ENCODE measurements around the gene ATP1B1.

GRCh38 chr1:169098380-169098779 is 8.1 kb upstream of the ATP1B1 start:
- TF ChIP-seq, protein P1, sequence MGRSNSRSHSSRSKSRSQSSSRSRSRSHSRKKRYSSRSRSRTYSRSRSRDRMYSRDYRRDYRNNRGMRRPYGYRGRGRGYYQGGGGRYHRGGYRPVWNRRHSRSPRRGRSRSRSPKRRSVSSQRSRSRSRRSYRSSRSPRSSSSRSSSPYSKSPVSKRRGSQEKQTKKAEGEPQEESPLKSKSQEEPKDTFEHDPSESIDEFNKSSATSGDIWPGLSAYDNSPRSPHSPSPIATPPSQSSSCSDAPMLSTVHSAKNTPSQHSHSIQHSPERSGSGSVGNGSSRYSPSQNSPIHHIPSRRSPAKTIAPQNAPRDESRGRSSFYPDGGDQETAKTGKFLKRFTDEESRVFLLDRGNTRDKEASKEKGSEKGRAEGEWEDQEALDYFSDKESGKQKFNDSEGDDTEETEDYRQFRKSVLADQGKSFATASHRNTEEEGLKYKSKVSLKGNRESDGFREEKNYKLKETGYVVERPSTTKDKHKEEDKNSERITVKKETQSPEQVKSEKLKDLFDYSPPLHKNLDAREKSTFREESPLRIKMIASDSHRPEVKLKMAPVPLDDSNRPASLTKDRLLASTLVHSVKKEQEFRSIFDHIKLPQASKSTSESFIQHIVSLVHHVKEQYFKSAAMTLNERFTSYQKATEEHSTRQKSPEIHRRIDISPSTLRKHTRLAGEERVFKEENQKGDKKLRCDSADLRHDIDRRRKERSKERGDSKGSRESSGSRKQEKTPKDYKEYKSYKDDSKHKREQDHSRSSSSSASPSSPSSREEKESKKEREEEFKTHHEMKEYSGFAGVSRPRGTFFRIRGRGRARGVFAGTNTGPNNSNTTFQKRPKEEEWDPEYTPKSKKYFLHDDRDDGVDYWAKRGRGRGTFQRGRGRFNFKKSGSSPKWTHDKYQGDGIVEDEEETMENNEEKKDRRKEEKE (IDR thresholded peaks at IDR 0.05): no peak
- no peak for TF ChIP-seq RELA (CRISPR knock-in tag; IDR thresholded peaks at IDR 0.05)
- no peak for TF ChIP-seq POLR2A (IDR thresholded peaks at IDR 0.05; ENCODE audit: insufficient read depth in 1 of 2, low read depth in 2 of 2, low read length in 2 of 2)
- TF ChIP-seq BHLHE40 (IDR thresholded peaks at IDR 0.05; ENCODE audit: low read length): no peak
- no peak for TF ChIP-seq SETDB1 (CRISPR knock-in tag; IDR thresholded peaks at IDR 0.05; ENCODE audit: borderline replicate concordance)
- TF ChIP-seq EZH2 (conservative IDR thresholded peaks at IDR 0.05; ENCODE audit: low read depth, low read length): no peak
